Globus pallidus (tissue), 1 donor: ENCODE data around the gene AHNAK.
"Not testable (repeated sequence)": the region's sequence is repeated elsewhere in the genome, so short reads cannot be mapped to it uniquely, and the experiment has no call there.

ENCODE experiments used
- DNase-seq: peaks from one replicate; pipeline ENCODE4 v3.0.0-alpha.2; 2015; ENCODE audit warnings: low spot score

AHNAK gene

GRCh38 chr11:62553080-62553838, 6.7 kb upstream of the AHNAK start:
- no peak for DNase-seq

GRCh38 chr11:62552485-62553079, 6.0 kb upstream of the AHNAK start:
- DNase-seq, result no peak

DNA sequence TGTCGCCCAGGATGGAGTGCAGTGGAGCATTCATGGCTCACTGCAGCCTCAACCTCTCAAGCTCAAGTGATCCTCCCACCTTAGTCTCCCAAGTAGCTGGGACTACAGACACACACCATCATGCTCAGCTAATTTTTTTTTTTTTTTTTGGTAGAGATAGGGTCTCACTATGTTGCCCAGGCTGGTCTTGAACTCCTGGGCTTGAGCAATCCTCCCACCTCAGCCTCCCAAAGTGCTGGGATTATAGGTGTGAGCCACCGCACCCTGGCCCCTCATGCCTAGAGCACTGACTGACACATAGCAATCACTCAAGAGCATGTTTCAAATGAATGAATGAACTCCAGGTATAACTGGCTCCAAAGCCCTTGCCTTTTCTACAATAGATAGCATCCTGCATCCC, 3.9 kb upstream of the AHNAK start:
- not testable (repeated sequence) for DNase-seq

DNA sequence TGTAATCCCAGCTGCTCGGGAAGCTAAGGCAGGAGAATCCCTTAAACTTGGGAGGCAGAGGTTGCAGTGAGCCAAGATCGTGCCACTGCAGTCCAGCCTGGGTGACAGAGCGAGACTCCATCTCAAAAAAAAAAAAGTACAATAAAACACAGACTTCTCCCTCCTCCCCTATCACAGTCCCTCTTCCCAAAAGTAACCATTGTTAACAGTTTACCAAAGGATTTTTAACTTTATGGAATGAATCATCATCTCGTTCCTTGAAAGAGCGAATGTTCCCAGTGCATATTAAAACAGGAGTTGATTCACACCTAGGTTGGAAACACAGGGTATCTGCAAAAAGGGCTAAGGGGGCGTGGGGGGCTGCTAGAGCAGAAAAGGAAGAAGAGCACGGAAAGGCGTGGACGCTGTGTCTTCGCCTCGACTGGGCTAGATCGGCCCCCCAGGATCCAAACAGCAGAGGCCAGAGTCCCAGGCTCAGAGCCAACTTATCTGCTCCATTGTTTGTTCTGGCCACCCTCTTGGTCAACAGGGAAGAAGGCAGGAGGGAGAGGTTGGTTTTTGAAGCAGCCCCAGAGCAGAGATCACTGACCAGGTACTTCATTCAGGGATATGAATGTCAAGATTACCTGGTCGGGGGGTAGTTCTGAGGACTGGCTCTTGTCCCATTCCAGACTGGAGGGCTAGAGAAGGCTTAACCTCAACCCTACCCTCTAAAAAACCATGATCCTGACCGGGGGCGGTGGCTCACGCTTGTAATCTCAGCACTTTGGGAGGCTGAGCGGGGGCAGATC, 2.1 kb upstream of the AHNAK start:
- no peak for DNase-seq

DNA sequence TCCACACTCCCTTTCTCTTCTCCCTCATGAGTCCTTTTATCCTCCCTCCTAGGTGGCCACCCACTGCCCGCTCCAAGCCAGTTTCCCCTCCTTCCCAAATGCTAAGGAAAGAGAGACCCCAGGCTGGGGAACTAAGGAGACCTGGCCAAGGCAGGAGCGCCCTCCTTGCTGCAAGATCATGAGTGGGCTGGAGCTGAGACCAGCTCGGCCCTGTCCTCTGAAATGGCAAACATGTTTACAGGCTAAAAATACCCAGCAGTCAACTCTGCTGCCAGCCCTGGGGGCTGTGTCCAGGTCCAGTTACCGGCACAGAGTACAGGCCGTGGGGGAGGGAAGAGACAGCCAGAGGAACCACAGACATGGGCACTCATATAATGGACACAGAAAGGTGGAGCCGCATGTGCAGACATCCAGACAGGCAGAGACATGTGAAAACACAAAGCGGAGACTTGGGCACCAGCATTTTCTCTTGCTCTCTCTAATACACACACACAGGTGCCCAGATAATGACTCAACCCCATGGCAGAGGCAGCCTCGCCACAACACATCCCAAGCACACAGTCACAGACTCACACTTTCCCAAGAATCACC, 1.2 kb upstream of the AHNAK start:
- DNase-seq, result no peak

DNA sequence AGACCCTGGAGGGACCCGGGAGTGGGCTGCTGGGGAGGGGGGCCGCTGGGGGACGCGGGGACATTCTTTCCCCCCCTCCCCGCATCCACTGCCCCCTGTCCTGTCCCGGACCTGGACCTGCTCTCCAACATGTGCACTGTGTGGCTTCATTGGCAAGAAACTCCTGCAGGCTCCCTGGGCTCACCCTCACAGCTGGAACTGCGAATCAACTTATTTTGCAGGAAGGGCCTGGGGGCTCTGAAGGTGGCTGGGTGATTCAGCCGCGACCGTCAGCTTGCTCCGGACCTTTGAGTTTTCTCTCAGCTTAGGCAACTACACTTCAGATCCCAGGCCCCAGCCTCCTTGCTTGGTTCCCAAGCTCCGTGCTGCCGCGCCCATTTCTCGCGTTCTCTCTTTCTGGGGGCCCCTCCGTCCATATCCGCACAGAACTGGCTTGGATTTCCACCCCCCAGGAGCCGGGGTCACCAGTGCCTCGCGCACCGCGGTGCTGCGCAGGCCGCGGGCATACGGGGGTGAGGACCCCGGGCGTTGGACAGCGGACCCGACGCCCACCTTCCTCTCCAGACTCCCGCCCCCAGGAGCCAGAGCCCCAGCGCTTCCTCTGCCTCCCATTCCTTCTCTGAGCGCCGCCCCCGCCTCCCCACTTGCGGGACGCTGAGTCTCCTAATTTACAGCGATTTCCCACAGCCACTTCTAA, 471 bp upstream of the AHNAK start:
- no peak for DNase-seq

DNA sequence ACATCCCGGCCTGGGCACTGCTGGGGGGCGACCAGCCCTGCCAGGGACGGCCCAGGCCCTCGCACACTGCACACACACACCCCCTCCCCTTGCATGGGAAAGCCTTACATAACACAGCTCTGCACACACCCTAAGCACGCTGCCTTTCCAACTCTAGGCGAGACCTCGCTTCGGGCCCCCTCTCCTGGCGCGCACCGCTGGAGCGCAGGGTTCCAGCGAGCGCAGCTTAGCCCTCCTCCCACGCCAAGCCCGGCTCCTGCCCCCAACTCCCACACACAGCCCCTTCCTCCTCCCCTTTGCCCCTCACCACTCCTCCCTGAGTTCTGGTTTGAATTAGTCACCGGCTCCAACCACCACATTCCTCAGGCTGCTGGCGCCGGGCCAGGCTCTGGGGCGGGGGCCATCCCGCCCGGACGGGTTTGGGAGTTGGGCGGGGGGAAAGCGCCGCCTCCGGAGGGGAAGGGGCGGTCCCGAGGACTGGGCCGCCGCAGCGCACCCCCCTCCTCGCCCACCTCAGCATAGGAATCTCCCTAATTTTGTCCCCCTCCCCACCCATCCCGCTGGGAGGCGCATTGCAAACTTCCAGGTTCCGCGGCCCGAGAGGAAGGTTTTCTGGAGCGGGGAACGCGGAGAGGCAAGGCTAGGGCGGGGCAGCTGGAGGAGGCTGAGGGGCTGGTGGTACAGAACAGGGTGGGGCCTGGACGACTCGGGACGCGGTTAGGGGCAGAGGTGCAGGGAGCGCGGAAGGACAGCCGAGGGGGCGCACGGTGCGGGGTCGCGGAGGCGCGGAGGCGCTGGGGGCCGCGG, 966 bp downstream of the AHNAK start:
- DNase-seq, result no peak

DNA sequence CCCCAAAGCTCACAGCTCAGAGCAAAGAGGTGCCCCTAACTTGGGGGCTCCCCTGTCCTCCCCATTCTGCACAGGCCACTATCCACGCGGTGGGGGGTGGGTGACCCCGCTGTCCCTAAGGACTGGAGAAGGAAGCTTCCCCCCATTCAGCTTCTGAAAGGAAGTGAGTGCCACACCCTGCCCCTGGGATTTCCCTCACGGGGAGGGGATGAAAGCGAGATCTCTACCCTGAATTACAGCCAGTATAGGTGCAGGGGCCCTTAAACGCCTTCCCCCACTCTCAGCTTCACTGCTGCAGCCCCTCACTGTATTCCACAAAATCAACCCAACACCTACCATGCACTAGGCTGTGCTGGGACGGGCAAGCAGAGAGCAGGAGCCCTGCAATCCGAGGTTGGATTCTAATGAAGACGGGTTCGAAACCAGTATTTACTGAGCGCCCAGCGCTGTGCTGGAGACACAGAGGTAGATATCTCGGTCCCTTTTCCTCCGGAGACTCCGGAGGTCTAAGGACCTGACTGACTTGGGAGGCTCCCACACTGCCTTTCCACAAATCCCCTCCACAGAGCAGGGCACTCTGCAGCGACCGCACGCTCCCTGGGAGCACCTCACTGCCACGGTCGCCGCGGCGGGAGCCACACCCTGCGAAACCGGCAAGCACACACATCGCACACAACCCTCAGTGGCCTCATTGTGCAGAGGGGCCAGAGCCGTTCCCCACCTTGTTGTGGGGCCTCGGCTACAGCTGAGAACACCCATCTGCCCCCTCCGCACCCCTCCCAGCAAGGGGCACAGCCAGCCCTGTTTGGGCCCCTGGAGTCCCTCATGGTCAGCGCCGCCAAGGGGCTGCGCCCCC, 1.8 kb downstream of the AHNAK start:
- no peak for DNase-seq

DNA sequence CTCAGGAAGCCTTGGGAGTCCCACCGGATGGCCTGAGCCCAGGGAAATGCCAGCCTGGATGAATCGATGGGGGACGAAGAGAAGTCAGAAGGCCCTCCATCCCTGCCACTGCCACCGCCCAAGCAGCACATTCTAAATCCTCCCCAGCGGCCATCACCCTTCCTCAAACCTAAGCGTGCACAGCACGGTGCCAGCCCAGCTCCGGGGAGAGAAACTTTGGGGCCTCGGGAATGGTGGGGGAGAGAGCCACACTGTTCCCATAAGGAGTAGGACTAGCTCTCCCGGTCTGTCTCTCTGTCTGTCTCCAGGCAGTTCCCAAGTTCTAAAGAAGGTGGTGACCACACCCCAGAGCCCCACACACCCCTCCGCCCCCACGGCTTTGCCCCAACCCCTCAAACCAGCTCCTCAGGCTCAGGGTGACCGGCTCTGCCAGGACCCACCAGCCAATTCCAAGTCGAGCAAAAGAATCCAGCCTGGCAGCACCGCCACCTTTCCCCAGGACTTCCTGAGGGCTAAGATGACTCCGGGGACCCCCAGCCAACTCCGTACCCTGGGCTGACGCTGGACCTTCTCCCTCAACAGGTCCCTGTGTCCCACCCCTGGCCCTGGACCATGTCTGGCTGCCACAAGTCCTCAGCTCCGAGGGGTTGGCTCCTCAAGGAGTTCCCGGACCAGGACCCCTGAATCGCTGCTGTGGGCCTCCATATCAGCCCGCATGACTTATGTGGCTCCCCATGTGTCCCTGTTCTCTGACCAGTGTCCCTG, 2.7 kb downstream of the AHNAK start:
- DNase-seq, result no peak

DNA sequence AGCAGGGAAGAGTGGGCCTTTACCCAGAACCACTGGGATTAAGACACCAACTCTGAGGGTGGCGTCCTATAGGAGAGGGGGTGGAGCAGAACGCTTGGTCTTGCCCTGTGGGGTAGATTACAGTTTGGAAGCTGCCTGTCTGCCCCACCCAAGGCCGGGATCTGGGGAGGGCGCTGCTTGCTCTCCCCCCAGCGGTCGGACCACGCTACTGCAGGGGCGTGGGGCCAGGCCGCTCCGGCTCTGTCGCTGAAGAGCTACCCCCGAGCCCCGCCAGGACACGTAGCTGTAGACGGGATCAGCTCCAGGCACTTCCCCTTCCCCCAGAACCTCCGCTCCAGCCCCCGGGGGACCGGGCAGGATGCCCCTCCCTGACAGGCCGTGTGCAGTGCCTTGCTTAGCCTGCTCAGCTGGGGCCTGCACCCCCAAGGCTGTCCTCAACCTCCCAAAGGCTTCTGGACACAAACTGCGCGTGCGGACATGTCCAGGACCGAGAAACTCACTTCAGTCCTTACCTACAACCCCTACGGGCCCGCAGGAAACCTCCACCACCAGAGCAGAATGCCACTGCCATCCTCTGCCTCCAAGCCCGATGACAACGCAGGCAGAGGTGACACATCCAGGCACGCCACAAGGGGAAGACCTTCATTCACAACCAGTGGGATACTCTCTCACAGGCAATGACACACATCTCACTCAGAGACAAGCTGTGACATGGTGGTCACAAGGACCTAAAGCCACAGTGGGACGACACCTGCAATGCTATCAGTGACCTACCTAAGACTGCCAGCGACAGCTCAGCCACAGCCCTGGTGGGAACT, 3.6 kb downstream of the AHNAK start:
- DNase-seq, result peak; percentile 55

DNA sequence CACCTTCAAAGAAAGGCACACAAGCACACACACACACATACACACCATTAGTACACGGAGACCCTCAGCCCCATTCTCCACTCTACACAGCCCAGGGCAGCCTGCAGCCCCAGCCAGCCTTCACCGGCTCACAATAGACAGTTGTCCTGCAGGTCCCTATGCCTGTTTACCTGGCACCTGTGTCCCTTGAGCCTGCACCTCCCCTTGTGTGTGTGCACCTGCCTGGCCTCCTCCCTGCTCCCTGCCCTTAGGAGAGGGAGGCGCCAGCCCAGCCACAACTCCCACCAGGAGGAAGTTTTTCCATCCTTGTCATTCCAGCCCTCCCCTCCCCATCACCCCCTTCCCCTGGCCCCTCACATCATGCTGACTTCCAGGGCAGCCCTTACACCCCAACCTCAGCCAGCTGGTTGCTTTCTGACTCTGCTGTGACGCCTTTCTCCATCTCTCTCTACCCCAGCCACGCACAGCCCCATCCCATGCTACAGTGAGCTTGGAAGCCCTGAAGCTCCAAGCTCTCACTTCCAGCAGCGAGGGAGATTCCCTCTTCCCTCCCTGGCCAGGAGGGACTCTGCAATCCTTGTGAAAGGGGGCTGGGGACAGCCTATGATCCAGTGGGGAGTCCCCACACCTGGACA, 4.4 kb downstream of the AHNAK start:
- DNase-seq, result no peak

DNA sequence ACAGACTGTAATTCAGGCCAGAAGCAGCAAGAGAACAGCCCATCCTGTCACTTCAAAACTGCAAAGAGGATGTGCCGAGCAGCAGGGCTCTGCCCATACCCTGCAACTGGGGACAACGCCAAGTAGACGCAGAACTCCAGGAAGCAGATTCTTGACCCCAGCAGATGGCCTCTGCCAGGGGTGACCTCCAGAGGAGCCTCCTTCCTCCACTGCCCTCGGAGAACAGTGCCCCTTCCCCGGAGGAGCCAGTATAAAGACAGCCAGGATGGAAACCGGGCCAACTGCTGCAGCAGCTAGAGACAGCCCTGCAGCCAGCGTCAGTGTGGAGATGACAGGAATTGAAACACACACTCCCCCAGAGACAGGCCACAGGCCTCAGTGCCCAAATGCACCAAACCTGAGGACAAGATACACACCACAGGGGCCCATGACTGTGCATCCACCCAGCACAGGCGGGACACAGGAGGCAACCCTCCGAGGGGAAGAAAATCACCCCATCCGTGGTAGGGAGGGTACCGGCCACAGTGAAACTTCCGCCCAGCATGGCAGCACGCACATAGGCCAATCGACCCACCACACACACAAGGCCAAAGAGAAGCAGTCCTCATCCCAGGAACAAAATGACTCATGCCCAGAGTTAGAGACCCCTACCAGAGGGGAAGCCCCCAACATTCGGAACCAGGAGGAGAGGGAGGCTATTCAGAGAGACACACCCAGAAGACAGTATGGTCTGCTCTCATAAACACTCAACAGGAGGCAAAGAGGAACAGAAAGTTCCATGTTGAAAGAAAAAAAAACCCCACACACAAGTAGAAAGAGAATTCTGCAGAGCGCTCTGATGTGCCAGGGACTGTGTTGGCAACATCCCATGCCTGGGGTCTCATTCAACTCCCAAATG, 5.6 kb downstream of the AHNAK start:
- no peak for DNase-seq

DNA sequence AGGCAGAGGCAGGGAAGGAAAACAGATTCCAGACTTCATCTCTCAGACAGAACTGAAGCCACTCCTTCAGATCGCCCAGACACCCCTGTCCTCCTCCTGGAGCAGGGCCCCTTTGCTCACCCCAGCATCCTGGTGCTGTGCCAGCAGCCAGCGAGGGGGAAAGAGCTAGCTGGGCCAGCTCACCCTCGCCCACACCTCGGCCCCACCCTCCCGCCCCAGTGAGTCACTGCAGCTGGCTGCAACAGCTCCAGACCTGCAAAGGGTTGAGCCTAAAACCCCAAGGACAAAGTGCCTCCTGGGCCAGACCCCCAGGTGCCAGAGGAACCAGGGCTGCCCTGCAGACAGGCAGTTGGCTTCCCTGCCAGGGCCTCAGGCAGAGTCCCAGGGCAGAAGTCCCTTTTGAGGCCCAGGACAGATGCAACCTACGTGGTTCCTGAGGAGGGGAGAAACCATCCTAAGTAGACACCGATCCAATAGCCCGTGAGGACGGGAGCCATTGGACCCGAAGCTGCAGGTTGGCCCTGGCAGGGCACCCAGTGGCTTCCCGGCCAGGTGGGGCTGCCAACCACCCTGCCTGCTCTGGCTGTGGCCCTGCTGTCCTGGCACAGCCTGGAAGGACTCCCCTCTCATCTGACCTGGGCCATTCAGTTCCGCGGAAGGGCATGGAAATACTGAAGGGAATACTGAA, 7.2 kb downstream of the AHNAK start:
- DNase-seq, result no peak

DNA sequence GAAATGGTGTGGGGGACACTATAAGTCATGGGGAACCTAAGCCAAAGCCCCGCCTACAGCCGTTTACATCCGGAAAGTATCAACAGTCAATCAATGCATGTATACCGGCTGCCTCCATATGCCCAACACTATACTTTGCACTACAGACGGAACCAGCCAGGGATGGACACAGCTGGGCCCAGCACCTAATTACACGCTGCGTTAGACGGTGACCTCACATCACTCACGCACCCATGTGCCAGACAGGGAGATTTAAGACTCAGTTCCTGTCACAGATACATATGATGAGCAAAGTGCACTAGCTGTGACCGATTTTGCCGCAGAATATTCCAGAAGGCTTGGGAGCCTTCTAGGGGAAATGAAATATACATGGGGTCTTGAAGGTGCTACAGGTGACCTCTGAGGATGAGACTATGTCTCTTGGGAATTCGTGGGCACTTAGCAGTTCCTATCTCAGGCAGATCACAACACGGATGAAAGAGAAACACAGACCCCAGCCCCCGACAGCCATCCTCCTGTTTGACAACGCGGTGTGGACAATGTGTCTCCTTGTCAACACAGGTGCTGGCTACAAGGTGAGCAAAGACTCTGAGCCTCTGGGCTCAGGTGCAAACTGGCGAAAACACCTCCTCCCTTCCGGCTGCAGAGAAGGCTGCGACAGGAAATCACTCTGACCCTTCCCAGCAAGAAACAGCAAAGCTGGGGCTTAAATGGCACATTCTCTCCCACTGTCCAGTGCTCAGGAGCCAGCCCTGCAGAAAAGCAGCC, 8.0 kb downstream of the AHNAK start:
- no peak for DNase-seq

DNA sequence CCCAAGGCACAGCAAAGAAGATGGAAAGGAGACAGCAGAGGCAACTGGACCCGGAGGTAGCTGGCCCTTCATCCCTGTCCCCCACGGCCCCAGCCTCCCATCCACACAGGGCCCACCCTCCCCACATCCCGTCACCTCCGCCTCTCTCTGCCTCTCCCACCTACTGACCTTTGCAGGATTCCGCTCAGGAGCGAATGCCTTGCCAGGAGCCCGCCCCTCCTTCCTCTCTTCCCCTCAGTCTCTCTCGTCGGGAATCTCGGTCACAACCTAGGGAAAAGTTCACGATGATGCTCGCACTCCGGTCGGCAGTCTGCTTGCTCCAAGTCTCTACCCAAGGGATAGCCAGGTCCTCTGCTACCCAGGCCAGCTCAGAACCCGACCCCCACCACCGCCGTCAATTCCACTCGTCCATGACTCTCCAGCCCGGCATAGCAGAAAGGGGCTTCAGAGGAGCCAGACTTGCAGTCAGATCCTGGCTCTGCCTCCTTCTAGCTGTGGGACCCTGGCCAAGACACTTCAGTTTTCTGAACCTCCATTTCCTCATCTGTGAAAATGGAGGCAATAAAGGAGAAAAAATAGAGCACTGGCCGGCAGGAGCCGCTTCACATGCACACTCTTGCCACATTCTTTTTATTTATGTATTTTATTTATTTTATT, 10.2 kb downstream of the AHNAK start:
- no peak for DNase-seq
